Brain pericyte (primary cell): ENCODE measurements around the gene SLC66A3.
A peak's percentile ranks its signal among the peaks of the same experiment; 100 is the strongest.

Experiments
- DNase-seq: peaks from one replicate; pipeline ENCODE4 v3.0.0-alpha.2; 2012; ENCODE audit warnings: low read depth, low spot score

The SLC66A3 gene

DNA sequence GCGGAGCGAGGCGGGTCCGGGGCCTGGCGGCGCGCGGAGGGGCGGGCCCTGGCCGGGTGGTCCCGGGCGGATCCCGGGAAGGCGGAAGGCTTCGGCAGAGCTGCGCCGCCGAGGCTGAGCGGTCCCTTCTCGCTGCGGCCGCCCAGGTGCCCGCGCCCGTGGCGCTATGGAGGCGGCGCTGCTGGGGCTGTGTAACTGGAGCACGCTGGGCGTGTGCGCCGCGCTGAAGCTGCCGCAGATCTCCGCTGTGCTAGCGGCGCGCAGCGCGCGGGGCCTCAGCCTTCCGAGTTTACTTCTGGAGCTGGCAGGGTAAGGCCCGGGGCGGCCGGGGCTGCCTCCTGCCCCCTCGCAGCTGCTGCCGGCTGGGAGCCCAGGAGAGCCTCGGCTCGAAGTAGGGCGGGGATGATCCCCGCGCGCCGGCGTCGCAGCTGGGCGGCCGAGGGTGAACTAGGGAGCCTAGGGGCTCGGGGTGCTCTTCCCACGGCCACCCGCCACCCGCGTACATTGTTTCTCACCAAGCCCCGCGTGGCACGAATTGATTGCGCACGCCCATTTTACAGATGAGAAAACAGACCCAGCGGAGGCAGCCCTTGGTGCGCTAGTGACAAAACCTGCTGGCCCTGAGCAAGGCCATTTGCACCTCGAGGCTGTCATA lies at the start of gene SLC66A3:
Gene SLC66A3 (plus strand): TSS at position 87 of the 655 bp plus-strand sequence. CDS start 80 bp downstream, at position 167.
- peak; percentile 59 for DNase-seq

DNA sequence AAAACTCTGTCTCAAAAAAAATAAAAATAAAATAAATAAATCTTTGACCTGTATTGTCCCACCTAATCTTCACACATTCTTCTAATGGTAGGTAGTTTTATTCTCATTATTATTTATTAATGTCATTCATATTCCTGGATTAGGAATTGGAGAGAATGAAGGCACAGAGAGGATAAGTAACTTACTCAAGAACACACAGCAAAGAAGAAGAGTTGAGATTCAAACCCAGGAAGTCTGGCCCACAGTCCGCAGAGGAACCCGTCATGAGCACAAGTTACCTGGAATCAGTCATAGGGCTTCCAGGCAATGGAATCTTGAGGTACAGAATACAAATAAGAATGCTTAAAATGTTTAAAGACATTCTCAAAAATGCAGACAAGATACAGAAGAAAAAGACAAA lies 46.3 kb upstream of the SLC66A3 start:
- DNase-seq: no peak

DNA sequence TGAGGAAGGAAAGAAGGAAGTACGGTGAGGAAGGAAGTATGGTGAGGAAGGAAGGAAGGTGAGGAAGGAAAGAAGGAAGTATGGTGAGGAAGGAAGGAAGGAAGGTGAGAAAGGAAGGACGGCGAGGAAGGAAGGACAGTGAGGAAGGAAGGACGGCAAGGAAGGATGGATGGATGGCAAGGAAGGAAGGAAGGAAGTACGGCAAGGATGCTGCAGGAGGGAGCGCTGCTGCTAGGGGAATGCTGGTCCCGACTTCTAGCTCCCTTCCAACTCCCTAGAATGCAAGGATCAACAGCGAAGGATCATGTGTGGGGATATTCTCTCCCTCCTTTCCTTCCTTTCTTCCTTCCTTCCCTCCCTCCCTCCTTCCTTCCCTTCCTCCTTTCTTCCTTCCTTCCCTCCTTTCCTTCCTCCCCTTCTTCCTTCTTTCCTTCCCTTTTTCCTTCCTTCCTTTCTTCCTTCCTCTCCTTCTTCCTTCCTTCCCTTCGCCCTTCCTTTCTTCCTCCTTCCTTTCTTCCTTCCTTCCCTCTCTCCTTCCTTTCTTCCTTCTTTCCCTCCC lies 42.3 kb upstream of the SLC66A3 start:
- DNase-seq: no peak

DNA sequence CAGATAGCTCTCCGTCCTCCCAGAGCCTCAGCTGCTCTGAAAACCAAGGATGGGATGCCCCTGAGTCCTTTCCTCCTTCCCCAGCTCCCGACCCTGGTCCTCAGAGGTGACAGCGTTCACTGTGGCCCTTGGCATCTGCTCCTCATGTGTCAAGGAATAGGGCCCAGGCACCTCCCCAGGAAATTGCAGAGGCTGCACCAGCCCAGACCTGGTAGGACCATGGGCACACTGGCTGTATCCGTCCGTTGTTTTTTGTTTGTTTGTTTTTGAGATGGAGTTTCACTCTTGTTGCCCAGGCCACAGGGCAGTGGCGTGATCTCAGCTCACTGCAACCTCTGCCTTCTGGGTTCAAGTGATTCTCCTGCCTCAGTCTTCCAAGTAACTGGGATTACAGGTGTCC lies 37.5 kb upstream of the SLC66A3 start:
- no peak for DNase-seq

DNA sequence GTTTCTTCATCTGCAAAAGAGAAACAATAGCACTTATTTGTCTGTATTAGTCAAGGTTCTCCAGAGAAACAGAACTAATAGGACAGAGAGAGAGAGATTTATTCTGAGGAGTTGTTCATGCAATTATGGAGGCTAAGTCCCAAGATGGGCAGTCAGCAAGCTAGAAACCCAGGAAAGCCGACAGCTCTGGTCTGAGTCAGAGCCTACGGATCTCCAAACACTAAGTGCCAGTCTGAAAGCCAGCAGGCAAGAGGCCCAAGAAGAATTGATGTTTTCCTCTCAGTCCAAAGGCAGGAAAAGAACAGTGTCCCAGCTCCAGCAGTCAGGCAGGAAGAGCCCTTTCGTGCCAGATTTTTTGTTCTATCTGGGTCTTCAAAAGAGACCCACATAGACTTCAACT lies 36.5 kb upstream of the SLC66A3 start:
- DNase-seq: no peak

DNA sequence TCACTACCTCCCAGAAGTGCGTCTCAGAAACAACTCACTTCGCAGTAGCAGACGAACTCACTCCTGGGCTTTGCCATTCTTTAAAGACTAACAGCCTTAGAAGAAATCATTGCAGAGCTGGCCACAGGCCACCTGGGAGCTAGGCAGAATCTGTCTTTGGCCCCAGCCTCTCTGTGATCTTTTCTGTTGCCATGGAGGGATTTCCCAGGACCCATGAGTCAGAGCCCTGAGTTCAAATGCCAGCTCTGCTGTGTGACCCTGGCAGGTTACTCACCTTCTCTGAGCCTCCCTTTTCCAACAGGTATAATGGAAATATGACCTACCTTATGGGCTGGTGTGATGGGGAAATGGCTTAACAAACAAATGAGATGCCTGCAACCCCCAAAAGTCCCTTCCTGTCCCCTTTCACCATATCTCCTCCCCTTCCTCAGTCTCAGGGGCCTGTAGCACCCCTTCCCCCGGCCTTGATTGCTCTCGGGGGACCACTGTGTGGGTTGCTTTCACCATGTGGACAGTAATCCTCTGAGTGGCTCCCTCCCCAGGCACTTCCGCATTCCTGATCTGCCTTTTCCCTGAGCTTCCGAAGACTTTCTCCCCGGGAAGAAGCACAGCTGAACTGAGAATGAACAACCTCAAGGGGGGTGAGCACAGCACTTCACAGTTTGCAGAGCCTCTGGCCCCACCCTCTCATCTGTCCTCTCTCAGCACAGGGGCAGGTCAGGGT lies 34.0 kb upstream of the SLC66A3 start:
- DNase-seq: no peak

DNA sequence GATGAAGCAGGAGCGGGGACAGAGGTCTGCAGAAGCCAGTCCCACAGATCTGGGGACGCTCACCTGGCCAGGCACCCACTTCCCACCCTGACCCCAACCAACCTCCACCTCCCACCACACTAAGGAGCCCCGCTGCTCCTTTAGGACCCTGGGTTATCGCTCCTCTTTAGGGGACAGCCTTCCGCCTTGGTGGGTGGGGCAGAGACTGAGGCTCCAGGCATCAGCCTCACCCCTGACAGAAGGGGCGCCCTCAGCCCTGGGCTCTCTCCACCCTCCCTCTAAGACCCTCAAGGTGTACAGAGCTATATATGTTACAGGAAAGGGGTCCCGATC lies 33.5 kb upstream of the SLC66A3 start:
- DNase-seq: no peak

DNA sequence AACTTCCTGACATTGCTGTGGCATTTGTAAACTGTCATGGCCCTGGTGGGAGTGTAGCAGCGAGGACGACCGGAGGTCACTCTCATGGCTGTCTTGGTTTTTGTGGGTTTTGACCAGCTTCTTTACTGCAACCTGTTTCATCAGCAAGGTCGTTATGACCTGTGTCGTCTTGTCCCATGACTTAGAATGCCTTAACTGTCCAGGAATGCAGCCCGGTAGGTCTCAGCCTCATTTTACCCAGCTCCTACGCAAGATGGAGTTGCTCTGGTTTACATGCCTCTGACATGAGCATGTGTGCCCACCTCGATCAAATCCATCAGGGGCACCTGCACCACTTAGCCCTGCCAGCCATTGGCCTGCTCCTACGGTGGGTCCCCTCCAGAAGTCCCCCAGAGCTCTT lies 32.9 kb upstream of the SLC66A3 start:
- no peak for DNase-seq

DNA sequence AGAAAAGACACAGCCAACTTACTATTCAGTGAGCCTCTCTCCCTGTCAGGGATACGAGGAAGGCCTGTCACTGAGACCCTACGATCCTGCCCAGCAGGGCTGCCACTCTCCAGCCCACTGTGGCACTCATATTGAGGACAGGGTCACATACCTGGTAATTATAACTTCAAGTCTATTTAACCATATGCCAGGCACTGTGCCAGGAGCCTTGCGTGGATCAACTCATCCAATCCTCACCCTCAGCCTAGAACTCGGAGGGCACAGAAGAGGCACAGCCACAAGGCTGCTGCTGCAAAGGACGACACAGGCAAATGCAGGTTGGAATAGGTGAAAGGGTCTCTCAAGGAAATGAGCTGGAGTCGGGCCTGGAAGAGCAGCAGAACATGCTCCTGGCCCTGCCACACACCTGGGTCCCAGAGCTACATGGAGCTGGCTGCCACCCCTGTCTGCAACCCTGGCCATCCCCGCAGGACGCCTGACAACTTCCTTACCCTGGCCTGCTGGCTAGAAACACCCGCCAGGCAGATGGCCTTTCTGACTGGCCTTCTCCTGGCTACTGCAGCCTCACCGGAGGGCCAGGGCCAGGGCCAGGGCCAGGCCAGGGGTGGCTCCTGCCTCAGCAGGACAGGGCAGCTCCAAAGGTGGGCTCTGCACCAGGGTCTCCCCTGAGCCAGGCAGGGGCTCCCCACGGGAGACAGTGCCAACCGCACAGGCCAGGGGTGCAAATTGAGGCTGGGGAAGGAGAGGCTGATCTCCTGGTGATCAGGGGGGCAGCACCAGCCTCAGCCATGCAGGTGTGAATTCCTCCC lies 32.1 kb upstream of the SLC66A3 start:
- no peak for DNase-seq

DNA sequence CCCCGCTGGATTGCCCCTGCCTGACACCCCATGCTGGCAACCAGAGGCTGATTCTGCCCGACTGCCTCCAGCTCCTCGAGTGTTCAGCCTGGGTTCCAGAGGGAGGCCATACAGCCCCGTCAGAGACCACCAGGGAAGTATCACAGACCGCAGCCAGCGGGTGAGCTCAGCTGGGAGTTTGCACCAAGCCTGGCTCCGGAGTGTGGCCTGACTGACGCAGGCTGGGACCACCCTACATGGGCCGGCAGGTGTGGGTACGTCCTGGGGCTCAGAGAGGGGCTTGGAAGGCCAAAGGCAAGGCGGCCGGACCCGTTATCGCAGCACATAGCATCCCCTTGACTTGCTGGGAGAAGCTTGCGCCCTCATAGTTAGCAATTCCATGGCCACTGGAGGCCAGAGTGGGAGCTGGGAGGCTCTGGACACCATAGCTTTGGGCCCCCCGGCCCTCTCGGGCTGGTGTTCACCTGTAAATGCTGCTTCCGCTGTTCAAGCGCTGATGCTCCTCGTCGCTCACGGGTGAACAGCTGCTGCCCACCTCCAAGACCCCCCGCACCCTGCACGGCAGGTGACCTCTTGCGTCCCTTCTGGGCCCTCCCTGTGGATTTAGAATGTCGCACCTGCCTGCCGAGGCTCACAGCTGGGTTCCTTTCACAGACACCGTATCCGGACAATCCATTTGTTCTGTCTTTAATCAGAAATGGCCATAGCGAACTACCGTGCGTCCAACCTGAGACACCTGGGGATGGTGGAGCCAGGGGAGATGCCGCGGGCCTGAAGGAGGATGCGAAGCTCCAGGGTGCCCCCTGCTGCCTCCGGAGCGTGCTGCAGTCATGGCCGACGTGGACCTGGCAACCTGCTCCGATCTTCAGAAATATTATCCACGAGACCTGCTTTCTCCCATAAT lies 31.2 kb upstream of the SLC66A3 start:
- no peak for DNase-seq

DNA sequence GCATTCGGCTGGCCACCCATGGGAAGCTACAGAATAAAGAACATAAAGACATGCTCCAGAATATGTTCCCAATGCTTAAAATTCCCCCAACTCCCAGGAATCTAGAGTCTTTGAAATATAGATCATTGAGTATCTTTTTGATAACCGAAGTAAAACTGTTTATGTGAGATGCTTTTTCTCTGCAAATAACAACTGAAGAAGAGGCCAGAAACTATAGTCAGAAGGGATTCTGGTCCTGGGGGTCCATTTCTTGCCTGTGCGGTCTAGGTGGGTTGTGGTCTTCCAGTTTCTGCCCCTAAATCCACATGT lies 30.6 kb upstream of the SLC66A3 start:
- no peak for DNase-seq

DNA sequence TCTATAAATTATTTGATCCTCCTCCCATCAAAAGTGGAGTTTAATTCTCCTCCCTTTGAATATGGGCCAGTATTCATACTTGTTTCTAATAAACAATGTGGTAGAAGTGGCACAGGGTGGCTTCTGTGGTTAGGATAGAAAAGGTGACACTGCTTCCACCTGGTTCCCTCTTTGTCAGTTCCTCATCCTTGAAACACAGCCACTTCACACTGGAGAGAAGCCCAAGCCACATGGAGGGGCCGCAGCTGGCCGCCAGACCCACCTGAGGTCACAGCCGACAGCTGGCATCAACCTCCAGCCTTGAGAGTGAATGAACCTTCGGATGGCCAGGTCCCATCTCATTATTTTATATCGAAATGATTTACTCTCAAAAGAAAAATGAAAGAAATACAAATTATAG lies 27.5 kb upstream of the SLC66A3 start:
- no peak for DNase-seq

DNA sequence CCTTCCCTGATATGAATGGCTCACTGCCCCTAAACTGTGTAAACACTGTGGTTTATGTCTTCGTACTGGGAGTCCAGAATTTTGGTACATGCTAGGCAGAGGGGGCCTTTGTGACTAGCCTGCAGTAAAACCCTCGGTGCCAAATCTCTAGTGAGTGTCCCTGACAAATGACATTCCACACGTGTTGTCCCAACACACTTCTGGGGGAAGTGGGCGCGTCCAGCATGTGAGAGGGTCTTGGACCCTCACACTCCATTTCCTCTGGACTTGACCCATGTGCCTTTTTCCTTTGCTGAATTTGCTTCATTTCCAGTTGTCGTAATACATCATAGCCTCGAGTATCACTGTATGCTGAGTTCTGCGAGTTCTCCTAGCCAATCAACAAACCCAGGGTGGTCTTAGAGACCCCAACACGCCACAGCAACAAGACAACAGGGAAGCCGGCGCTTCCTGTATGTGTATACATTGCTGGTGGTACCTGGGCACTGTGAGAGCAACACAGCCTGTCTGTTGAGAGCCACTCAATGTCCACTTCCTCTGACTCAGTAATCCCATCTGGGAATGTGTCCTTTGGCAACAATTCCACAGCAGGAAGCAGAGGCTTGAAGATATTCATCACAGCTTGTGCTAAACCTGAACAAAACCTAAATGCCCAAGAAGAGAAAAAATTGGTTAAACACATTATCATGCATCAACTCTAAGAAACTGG lies 26.9 kb upstream of the SLC66A3 start:
- DNase-seq: no peak

DNA sequence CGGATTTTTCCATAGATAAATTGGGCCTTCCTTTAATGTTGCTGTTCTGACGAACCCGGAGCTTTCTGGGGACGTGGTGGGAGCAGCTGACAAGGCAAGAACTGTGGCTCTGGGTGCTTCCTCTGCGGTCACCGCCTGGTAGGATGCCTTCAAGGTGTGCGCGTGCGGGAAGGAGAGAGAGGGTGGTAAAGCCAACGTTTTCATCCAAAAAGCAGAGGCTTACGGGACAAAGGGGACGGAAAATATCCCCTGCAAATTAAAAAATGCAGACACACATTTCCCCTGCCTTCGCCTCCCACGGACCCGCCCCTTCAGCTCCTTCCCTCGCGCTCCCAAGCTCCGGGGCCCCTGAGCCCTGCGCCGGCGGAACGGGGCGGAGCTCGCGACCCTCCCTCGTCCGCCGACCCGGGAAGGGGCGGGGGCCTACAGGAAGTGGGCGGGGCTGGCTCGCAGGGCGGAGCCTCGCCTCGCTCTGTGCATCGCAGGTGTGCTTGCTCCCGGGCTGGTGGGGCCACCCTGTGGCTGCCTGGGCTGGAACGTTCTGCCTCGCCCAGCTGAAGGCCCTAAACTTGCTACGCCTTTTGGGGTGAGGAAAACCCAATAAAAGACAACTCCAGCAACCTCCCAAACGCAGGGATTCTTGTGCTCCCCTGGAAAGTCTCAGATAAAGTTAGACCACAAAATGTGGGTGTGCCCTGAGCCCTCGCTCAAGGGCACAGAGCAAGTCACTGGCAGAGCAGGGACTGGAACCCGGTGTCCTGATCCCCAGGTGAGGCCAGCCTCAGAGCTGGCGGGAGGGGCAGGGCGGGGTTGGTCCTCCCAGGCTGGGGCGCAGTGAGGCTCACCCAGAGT lies 25.4 kb upstream of the SLC66A3 start:
- DNase-seq: no peak

DNA sequence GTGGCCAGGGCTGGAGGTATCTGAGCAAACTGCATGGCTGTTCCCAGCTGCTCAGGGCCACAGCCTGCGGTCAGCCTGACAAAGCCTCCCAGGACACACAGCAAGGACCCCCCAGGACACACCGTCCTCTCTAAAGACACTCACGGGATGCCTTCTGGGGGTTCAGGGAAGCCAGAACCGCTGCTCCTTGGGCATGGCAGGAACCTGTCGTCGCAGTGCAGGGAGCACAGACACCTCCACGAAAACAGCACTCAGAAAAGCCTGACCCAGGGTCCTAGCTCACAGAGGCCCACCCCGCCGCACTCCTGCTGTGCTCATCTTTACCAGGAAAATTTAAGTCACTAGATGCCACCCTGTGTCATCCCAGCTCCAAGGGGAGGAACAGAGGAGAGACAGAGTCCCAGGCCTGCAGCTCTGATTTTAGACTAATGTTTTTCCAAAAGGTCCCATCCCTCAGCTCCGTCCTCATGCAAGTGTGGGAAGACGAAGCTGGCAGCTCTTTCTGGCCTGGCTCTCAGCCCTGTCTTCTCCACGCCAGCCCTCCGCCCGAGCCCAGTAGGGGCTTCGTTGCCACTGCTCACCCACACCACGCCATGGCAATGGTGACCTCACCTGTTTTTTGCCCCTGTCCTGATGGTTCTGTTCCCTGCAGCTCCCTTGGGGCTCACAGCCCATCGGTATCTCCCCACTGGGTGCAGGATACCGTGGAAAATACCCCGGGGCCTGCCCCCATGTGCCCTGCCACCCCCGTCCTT lies 23.9 kb upstream of the SLC66A3 start:
- DNase-seq: no peak

DNA sequence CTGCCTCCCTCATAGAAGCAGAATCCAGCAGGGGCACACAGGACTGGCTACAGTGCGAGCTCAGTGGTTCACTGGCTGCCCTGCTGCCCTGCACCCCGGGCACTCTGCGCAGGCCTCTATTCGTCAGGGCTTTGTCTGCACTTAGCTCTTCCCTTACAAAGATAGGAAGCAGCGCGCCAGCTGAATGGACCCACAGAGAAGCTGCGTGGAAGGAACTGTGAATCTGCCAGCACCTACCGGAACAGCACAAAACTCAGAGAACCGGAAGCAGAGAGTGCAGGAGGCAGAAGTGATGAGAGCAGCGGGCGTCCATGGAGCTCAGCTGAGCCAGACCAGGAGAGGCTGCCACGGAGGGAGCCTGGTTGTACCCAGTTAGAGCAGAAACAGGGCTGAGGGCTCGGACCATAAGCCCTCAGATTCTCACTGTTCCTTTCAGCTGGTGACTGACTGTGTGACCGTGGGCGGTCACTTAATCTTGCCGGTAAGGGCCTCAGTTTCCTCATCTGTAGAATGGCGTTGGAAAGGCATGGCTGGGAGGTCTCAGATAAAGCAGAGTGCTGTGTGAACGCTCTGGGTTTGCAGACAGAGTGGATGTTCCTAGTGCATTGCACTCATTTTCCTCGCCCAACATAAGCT lies 23.1 kb upstream of the SLC66A3 start:
- DNase-seq: no peak

DNA sequence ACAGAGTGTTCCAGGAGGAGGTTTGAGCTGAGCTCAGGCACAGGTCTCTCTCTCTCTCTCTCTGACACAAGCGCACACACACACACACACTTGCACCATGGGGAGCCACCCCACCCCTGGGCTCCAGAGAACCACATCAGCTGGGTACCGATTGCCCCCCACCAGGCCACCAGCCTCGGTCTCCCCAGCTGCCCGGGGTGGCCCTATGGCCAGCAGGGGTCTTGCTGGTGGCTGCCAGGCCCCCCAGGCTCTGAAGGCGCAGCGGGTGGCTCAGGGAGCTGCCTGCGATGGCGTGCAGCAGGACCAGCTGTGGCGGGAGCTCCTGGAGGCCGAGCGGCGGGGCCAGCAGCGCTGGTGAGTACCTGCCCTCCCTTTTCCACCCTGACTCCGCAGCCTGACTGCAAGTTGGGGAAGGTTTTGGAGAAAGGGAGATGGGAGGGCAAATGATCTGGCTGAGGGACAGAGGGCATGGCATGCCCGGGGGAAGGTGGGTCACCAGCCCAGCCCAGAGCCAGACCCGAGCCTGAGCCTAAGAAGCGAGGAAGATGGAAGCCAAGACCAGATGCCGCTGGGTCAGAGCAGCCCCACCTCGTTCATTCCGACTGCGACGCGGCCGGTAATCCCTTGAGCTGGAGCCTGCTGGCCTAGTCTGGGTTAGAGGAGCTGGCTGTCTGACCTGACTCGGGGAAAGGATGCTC lies 21.9 kb upstream of the SLC66A3 start:
- no peak for DNase-seq

DNA sequence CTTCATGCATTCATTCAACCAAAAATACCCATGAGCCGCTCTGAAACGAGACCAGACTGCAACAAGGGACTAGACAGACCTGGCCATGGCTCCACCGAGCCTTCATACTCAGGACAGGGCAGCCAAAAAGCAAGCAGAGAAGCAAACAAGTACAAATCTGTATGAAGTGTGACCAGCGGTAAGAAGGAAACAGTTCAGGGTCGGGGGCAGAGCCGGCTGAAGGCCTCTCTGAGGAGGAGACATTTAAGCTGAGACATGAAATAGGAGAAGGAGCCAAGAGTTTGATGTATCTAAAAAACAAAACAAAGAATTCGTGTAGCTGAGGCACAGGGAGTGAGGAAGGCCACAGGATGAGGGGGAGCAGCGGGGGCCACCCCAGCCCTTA lies 21.3 kb upstream of the SLC66A3 start:
- no peak for DNase-seq
